HepG2 (cell line): ENCODE results near the gene CCNYL1. TPM values are rescaled to one million over a fixed set of nuclear protein-coding genes. Genes with fewer than 3 reads are reported as not detected.

ENCODE experiments used
- ARNT2 ChIP-seq: sonication (generic); formaldehyde crosslinking; IDR thresholded peaks from 2 replicates; pipeline ENCODE4 v1.8.0; 2022; ENCODE audit warnings: mild to moderate bottlenecking, low read depth, missing genetic modification reagents, moderate library complexity
- EHMT2 ChIP-seq: fragments of 200-600 bp; sonication (generic); IDR thresholded peaks from 2 replicates; pipeline ENCODE4 v1.7.0; 2017; ENCODE audit warnings: antibody characterized with exemption, low read depth, low read length, borderline replicate concordance
- ERF ChIP-seq: IDR thresholded peaks from 2 replicates; pipeline ENCODE4 v1.6.1; 2018; ENCODE audit warnings: missing biosample characterization, missing genetic modification reagents
- FOXP1 ChIP-seq, 2 experiments: fragments of 450-650 bp in 1 of 2; IDR thresholded peaks; 2 replicates each; pipeline ENCODE4 v1.6.1; 2017 to 2018; ENCODE audit warnings: antibody characterized with exemption in 1 of 2
- GATAD2A ChIP-seq: IDR thresholded peaks from 2 replicates; pipeline ENCODE4 v1.6.1; 2016
- HDAC2 ChIP-seq: sonication (generic); formaldehyde crosslinking; IDR thresholded peaks from 2 replicates; pipeline ENCODE4 v1.4.0; 2020; ENCODE audit warnings: missing genetic modification reagents
- HNRNPL ChIP-seq: fragments of 200-400 bp; formaldehyde crosslinking; IDR thresholded peaks from 2 replicates; pipeline ENCODE4 v1.6.1; 2017; ENCODE audit warnings: mild to moderate bottlenecking, low read depth, low read length
- JARID2 ChIP-seq: sonication (generic); formaldehyde crosslinking; IDR thresholded peaks from 2 replicates; pipeline ENCODE4 v1.8.1; 2023; ENCODE audit warnings: missing genetic modification reagents, inconsistent platforms; ENCODE audit not compliant: insufficient replicate concordance
- POLR2AphosphoS2 ChIP-seq: IDR thresholded peaks from 2 replicates; pipeline ENCODE4 v1.6.1; 2011; ENCODE audit warnings: low read depth, low read length, improper control_type of control experiment
- RARA ChIP-seq: IDR thresholded peaks from 2 replicates; pipeline ENCODE4 v1.6.1; 2016; ENCODE audit warnings: missing genetic modification reagents, missing compliant biosample characterization
- RFXANK ChIP-seq: IDR thresholded peaks from 2 replicates; pipeline ENCODE4 v1.6.1; 2016
- YEATS4 ChIP-seq: sonication (generic); formaldehyde crosslinking; IDR thresholded peaks from 2 replicates; pipeline ENCODE4 v1.4.0; 2020; ENCODE audit warnings: missing genetic modification reagents, borderline replicate concordance
- ZBTB42 ChIP-seq: sonication (generic); formaldehyde crosslinking; IDR thresholded peaks from 2 replicates; pipeline ENCODE4 v1.5.0; 2020; ENCODE audit warnings: mild to moderate bottlenecking, missing genetic modification reagents
- ZC3H13 ChIP-seq: sonication (generic); formaldehyde crosslinking; IDR thresholded peaks from 2 replicates; pipeline ENCODE4 v1.8.1; 2023; ENCODE audit warnings: mild to moderate bottlenecking, missing genetic modification reagents, moderate library complexity
- ZNF747 ChIP-seq: sonication (generic); formaldehyde crosslinking; IDR thresholded peaks from 2 replicates; pipeline ENCODE4 v1.8.1; 2023; ENCODE audit warnings: missing genetic modification reagents, mild to moderate bottlenecking, borderline replicate concordance
- ZNF776 ChIP-seq: sonication (generic); formaldehyde crosslinking; IDR thresholded peaks from 2 replicates; pipeline ENCODE4 v1.4.0; 2020; ENCODE audit warnings: mild to moderate bottlenecking, missing genetic modification reagents
- polyA plus RNA-seq, 8 experiments: library from polyadenylated mRNA; depleted of rRNA in 3 of 8; stranded (reverse) in 7 of 8; unstranded in 1 of 8; fragments of >200 nt; fragmentation: Illumina TruSeq in 4 of 8; extraction: Trizol in 4 of 8; gene quantifications; 2 replicates each; pipeline versions ENCODE4 v1.2.1 to v1.2.3, GENCODE V29; 2011 to 2016; ENCODE audit warnings: low read depth in 4 of 8, missing spikeins in 1 of 8, mixed read lengths in 1 of 8; ENCODE audit not compliant: insufficient read depth in 1 of 8
- total RNA-seq, 5 experiments: library from RNA; depleted of rRNA; stranded (reverse); fragments of >200 nt; fragmentation: Illumina TruSeq; extraction: Trizol; gene quantifications; 2 replicates each; pipeline ENCODE4 v1.2.3, GENCODE V29; 2016; ENCODE audit warnings: low read depth in 1 of 5
- TF ChIP-seq, protein P1 (sequence below): sonication (generic); formaldehyde crosslinking; IDR thresholded peaks from 2 replicates; pipeline ENCODE4 v1.5.1; 2020; ENCODE audit warnings: missing genetic modification reagents, mild to moderate bottlenecking, borderline replicate concordance
- TF ChIP-seq, protein P2 (sequence below): sonication (generic); formaldehyde crosslinking; IDR thresholded peaks from 2 replicates; pipeline ENCODE4 v1.4.0; 2020; ENCODE audit warnings: missing genetic modification reagents, borderline replicate concordance
- TF ChIP-seq, protein P3 (sequence below): fragments of 450-650 bp; IDR thresholded peaks from 2 replicates; pipeline ENCODE4 v1.6.1; 2016
- TF ChIP-seq, protein P4 (sequence below): IDR thresholded peaks from 2 replicates; pipeline ENCODE4 v1.6.1; 2016; ENCODE audit warnings: missing compliant biosample characterization, missing genetic modification reagents, borderline replicate concordance
- TF ChIP-seq, protein P5 (sequence below): sonication (generic); formaldehyde crosslinking; IDR thresholded peaks from 2 replicates; pipeline ENCODE4 v1.4.0; 2020; ENCODE audit warnings: missing genetic modification reagents

CCNYL1 gene
- total and polyA plus RNA-seq, 2 of the 13 experiments (the other 11 are each of a cell fraction or from before 2014, with no cell fraction given): 12.5 to 16.2 TPM

DNA sequence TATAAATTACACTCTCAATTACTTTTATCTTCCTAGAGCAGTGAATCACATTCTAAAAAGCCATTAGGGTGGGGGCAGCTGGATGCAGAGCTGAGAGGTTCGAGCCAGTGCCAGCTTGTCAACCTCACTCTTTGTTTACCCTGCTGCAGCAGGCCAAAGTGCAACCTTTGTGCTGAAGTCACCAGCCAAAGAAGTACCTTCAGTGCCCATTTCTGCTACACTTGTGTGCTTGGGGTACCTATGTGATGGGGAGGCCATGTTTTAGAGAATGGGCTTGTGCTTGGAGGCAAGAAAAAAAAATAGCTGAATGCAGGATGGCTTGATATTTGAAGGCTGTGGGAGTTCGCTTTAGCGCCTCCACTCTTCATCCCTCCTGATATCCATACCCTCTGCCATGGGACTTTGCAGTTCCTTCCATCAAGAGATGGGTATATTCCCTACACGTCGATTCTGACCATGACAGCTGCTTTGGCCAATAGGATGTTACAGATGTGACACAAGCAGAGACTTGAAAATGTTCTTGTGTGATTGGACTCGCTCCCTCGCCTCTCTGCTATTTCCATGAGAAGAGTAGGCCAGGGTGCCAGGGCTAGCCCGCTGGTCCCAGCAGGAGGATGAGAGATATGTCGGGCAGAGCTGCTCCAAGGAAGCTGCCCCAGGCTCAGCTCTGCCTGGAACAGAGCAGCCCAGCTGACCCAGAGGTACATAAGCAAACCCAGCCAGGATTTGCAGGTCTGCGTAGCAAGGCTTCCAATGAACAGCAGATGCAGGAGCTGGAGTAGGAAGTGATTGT lies 71.0 kb downstream of the CCNYL1 start (continued):
- TF ChIP-seq JARID2 (CRISPR knock-in tag) (no peak), ZNF747 (CRISPR knock-in tag) (peak; percentile 58; the same call in 1 of the 2 replicates), FOXP1 (IDR thresholded peaks at IDR 0.05) (no peak), FOXP1 (CRISPR knock-in tag; IDR thresholded peaks at IDR 0.05) (peak; percentile 65), EHMT2 (peak; percentile 63; the same call in 1 of the 2 replicates), HDAC2 (CRISPR knock-in tag) (peak; percentile 94), ERF (CRISPR knock-in tag) (peak; percentile 58; the same call in 1 of the 2 replicates), ZNF776 (CRISPR knock-in tag) (no peak), HNRNPL (peak; percentile 88), POLR2AphosphoS2 (no peak), ZC3H13 (no peak), RFXANK (CRISPR knock-in tag) (no peak), RARA (CRISPR knock-in tag) (peak; percentile 64), ZBTB42 (no peak), GATAD2A (CRISPR knock-in tag) (peak; percentile 97), YEATS4 (CRISPR knock-in tag) (no peak), ARNT2 (no peak)
- TF ChIP-seq, protein P1, sequence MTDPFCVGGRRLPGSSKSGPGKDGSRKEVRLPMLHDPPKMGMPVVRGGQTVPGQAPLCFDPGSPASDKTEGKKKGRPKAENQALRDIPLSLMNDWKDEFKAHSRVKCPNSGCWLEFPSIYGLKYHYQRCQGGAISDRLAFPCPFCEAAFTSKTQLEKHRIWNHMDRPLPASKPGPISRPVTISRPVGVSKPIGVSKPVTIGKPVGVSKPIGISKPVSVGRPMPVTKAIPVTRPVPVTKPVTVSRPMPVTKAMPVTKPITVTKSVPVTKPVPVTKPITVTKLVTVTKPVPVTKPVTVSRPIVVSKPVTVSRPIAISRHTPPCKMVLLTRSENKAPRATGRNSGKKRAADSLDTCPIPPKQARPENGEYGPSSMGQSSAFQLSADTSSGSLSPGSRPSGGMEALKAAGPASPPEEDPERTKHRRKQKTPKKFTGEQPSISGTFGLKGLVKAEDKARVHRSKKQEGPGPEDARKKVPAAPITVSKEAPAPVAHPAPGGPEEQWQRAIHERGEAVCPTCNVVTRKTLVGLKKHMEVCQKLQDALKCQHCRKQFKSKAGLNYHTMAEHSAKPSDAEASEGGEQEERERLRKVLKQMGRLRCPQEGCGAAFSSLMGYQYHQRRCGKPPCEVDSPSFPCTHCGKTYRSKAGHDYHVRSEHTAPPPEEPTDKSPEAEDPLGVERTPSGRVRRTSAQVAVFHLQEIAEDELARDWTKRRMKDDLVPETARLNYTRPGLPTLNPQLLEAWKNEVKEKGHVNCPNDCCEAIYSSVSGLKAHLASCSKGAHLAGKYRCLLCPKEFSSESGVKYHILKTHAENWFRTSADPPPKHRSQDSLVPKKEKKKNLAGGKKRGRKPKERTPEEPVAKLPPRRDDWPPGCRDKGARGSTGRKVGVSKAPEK: no peak
- TF ChIP-seq, protein P2, sequence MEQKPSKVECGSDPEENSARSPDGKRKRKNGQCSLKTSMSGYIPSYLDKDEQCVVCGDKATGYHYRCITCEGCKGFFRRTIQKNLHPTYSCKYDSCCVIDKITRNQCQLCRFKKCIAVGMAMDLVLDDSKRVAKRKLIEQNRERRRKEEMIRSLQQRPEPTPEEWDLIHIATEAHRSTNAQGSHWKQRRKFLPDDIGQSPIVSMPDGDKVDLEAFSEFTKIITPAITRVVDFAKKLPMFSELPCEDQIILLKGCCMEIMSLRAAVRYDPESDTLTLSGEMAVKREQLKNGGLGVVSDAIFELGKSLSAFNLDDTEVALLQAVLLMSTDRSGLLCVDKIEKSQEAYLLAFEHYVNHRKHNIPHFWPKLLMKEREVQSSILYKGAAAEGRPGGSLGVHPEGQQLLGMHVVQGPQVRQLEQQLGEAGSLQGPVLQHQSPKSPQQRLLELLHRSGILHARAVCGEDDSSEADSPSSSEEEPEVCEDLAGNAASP (CRISPR knock-in tag): peak; percentile 54; the same call in 1 of the 2 replicates
- TF ChIP-seq, protein P3, sequence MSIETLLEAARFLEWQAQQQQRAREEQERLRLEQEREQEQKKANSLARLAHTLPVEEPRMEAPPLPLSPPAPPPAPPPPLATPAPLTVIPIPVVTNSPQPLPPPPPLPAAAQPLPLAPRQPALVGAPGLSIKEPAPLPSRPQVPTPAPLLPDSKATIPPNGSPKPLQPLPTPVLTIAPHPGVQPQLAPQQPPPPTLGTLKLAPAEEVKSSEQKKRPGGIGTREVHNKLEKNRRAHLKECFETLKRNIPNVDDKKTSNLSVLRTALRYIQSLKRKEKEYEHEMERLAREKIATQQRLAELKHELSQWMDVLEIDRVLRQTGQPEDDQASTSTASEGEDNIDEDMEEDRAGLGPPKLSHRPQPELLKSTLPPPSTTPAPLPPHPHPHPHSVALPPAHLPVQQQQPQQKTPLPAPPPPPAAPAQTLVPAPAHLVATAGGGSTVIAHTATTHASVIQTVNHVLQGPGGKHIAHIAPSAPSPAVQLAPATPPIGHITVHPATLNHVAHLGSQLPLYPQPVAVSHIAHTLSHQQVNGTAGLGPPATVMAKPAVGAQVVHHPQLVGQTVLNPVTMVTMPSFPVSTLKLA: no peak
- TF ChIP-seq, protein P4, sequence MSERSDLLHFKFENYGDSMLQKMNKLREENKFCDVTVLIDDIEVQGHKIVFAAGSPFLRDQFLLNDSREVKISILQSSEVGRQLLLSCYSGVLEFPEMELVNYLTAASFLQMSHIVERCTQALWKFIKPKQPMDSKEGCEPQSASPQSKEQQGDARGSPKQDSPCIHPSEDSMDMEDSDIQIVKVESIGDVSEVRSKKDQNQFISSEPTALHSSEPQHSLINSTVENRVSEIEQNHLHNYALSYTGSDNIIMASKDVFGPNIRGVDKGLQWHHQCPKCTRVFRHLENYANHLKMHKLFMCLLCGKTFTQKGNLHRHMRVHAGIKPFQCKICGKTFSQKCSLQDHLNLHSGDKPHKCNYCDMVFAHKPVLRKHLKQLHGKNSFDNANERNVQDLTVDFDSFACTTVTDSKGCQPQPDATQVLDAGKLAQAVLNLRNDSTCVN (CRISPR knock-in tag): peak; percentile 23
- TF ChIP-seq, protein P5, sequence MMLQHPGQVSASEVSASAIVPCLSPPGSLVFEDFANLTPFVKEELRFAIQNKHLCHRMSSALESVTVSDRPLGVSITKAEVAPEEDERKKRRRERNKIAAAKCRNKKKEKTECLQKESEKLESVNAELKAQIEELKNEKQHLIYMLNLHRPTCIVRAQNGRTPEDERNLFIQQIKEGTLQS (CRISPR knock-in tag): peak; percentile 62; the same call in 1 of the 2 replicates
